Liver (tissue), 9 donors: ENCODE measurements around the gene SERPINA6. TPM values are rescaled to one million over a fixed set of nuclear protein-coding genes. Genes with fewer than 3 reads are reported as not detected.

Experiments used
- DNase-seq: peaks from one replicate; pipeline ENCODE4 v3.0.0-alpha.2; 2017; ENCODE audit warnings: low spot score
- H3K27ac ChIP-seq, 2 donors: one replicate each; pipeline ENCODE4 v1.7.0; 2013; ENCODE audit warnings: inconsistent platforms in 2 of 2, low read length in 2 of 2, control low read depth in 1 of 2, low read depth in 1 of 2, mild to moderate bottlenecking in 1 of 2
- H3K27me3 ChIP-seq, 4 donors: one replicate each; pipeline versions ENCODE4 v1.6.1 to v1.7.0; 2013; ENCODE audit warnings: low read length in 3 of 4, inconsistent platforms in 1 of 4, mild to moderate bottlenecking in 1 of 4, moderate library complexity in 1 of 4; ENCODE audit not compliant: control insufficient read depth in 4 of 4, insufficient read depth in 4 of 4
- H3K36me3 ChIP-seq, 4 donors: one replicate each; pipeline versions ENCODE4 v1.6.1 to v1.7.0; 2013; ENCODE audit warnings: low read length in 3 of 4, mild to moderate bottlenecking in 3 of 4, low read depth in 1 of 4, moderate library complexity in 1 of 4; ENCODE audit not compliant: control insufficient read depth in 4 of 4, insufficient read depth in 3 of 4
- H3K4me1 ChIP-seq, 4 donors: one replicate each; pipeline versions ENCODE4 v1.6.1 to v1.7.0; 2013; ENCODE audit warnings: low read length in 3 of 4, mild to moderate bottlenecking in 3 of 4, moderate library complexity in 1 of 4; ENCODE audit not compliant: control insufficient read depth in 4 of 4, insufficient read depth in 4 of 4
- H3K4me3 ChIP-seq, 3 donors: one replicate each; pipeline versions ENCODE4 v1.6.1 to v1.7.0; 2013; ENCODE audit warnings: low read length in 3 of 3, control low read depth in 1 of 3, low read depth in 1 of 3, mild to moderate bottlenecking in 1 of 3
- H3K9ac ChIP-seq, 2 donors: one replicate each; pipeline ENCODE4 v1.7.0; 2013; ENCODE audit warnings: low read length in 2 of 2, mild to moderate bottlenecking in 2 of 2, moderate library complexity in 2 of 2, control low read depth in 1 of 2, low read depth in 1 of 2
- H3K9me3 ChIP-seq, 4 donors: one replicate each; pipeline versions ENCODE4 v1.6.1 to v1.7.0; 2013; ENCODE audit warnings: low read length in 3 of 4; ENCODE audit not compliant: control insufficient read depth in 4 of 4
- ATF3 ChIP-seq: IDR thresholded peaks from 2 replicates; pipeline ENCODE4 v1.6.1; 2016; ENCODE audit warnings: antibody characterized with exemption
- CTCF ChIP-seq: fragments of 150-350 bp; IDR thresholded peaks from 2 replicates; pipeline ENCODE4 v1.5.1; 2017; ENCODE audit warnings: improper control_type of control experiment, low read depth, low read length; ENCODE audit not compliant: missing input control
- EGR1 ChIP-seq, 2 donors: IDR thresholded peaks; 2 replicates each; pipeline ENCODE4 v1.6.1; 2016 to 2018; ENCODE audit warnings: antibody characterized with exemption in 2 of 2, low read depth in 2 of 2
- FOXA1 ChIP-seq: IDR thresholded peaks from 2 replicates; pipeline ENCODE4 v1.6.1; 2016; ENCODE audit warnings: antibody characterized with exemption
- FOXA2 ChIP-seq: IDR thresholded peaks from 2 replicates; pipeline ENCODE4 v1.6.1; 2016; ENCODE audit warnings: antibody characterized with exemption
- GABPA ChIP-seq, 2 donors: IDR thresholded peaks in 1 of 2; conservative IDR thresholded peaks in 1 of 2; 2 replicates each; pipeline ENCODE4 v1.6.1; 2016; ENCODE audit warnings: antibody characterized with exemption in 2 of 2, mild to moderate bottlenecking in 1 of 2, moderate library complexity in 1 of 2
- HNF4A ChIP-seq, 2 donors: conservative IDR thresholded peaks; 2 replicates each; pipeline ENCODE4 v1.6.1; 2016; ENCODE audit warnings: antibody characterized with exemption in 2 of 2, mild to moderate bottlenecking in 2 of 2
- HNF4G ChIP-seq: IDR thresholded peaks from 2 replicates; pipeline ENCODE4 v1.6.1; 2016; ENCODE audit warnings: antibody characterized with exemption
- JUND ChIP-seq, 2 donors: IDR thresholded peaks; 2 replicates each; pipeline ENCODE4 v1.6.1; 2016; ENCODE audit warnings: antibody characterized with exemption in 2 of 2
- NR2F2 ChIP-seq: IDR thresholded peaks from 2 replicates; pipeline ENCODE4 v1.6.1; 2016; ENCODE audit warnings: antibody characterized with exemption
- RAD21 ChIP-seq, 2 donors: IDR thresholded peaks; 2 replicates each; pipeline ENCODE4 v1.6.1; 2016; ENCODE audit warnings: antibody characterized with exemption in 2 of 2, mild to moderate bottlenecking in 2 of 2
- RXRA ChIP-seq, 2 donors: IDR thresholded peaks; 2 replicates each; pipeline ENCODE4 v1.6.1; 2017 to 2018; ENCODE audit warnings: antibody characterized with exemption in 2 of 2, mild to moderate bottlenecking in 1 of 2
- SP1 ChIP-seq: IDR thresholded peaks from 2 replicates; pipeline ENCODE4 v1.6.1; 2018; ENCODE audit warnings: antibody characterized with exemption, mild to moderate bottlenecking
- TAF1 ChIP-seq: conservative IDR thresholded peaks from 2 replicates; pipeline ENCODE4 v1.6.1; 2016; ENCODE audit warnings: antibody characterized with exemption, mild to moderate bottlenecking
- YY1 ChIP-seq: IDR thresholded peaks from 2 replicates; pipeline ENCODE4 v1.6.1; 2016; ENCODE audit warnings: antibody characterized with exemption, mild to moderate bottlenecking
- ZBTB33 ChIP-seq: IDR thresholded peaks from 2 replicates; pipeline ENCODE4 v1.6.1; 2016; ENCODE audit warnings: antibody characterized with exemption
- WGBS: extraction: QIAGEN DNeasy Blood & Tissue Kit; methylation state at CpG from one replicate; pipeline ENCODE4 v1.1.7; 2013; 5-methylcytosine and 5-hydroxymethylcytosine counted together
- polyA plus RNA-seq, 2 donors: library from polyadenylated mRNA; stranded (reverse) in 1 of 2; unstranded in 1 of 2; fragments of 200-250 nt in 1 of 2; fragments of >200 nt in 1 of 2; fragmentation: Nextera tagmentation in 1 of 2; extraction: Ambion mirVana in 1 of 2; gene quantifications; one replicate each; pipeline versions ENCODE4 v1.2.1 to v1.2.3, GENCODE V29; 2013 to 2015
- total RNA-seq, 2 donors: library from RNA; depleted of rRNA; stranded (reverse); fragments of >200 nt; gene quantifications; one replicate each; pipeline ENCODE4 v1.2.3, GENCODE V29; 2014
- TF ChIP-seq, protein P1 (sequence below): IDR thresholded peaks from 2 replicates; pipeline ENCODE4 v1.6.1; 2016; ENCODE audit warnings: antibody characterized with exemption
- TF ChIP-seq, protein P2 (sequence below): IDR thresholded peaks from 2 replicates; pipeline ENCODE4 v1.6.1; 2016; ENCODE audit warnings: antibody characterized with exemption, mild to moderate bottlenecking
- donor health status: healthy.
- donor health status: healthy.
- donor health status: healthy.
- donor health status: healthy.
- donor health status: healthy.

Gene SERPINA6
- total and polyA plus RNA-seq, 4 donors = 188 to 357 (median 328) TPM

DNA sequence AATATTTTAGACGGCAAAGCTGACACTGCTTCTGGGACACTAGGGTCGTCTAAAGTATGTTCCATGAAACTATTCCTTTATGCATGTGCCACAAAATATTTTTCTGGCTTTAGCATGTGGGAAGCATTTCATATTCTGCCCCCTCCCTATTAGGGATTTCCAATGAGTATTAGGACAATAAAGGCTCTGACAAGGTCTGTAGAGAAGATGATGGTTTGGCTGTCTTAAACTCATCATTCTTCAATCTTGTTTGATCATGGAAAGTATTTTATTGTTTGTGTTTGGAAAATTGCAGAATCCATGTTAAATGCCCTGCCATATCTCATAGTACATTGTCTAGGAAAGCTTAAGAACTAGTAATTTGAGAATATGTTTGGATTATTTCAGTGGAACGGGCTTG is 42.5 kb upstream of the SERPINA6 start:
- Histone ChIP-seq H3K27me3 (no peaks in the 10 kb centered on the region), H3K27ac (no peak overlapping the region), H3K4me3 (no peak overlapping the region), H3K4me1 (peaks cover 0 to 4% (median 0%) of the 10 kb centered on the region in 4 donors), H3K36me3 (no peaks in the 10 kb centered on the region), H3K9ac (no peak overlapping the region), H3K9me3 (no peaks in the 10 kb centered on the region)
- TF ChIP-seq ATF3 (no peak), RXRA (IDR thresholded peaks at IDR 0.05) (no peak), JUND (IDR thresholded peaks at IDR 0.05) (no peak), FOXA1 (no peak), HNF4G (no peak), EGR1 (IDR thresholded peaks at IDR 0.05; ENCODE audit: low read depth in 2 of 2) (no peak), GABPA (IDR thresholded peaks at IDR 0.05 in 1 of 2, conservative IDR thresholded peaks at IDR 0.05 in 1 of 2) (no peak), CTCF (no peak), ZBTB33 (no peak), YY1 (no peak), TAF1 (no peak), FOXA2 (no peak), HNF4A (conservative IDR thresholded peaks at IDR 0.05) (no peak), NR2F2 (no peak), SP1 (no peak)
- TF ChIP-seq, protein P1, sequence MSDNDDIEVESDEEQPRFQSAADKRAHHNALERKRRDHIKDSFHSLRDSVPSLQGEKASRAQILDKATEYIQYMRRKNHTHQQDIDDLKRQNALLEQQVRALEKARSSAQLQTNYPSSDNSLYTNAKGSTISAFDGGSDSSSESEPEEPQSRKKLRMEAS = no peak
- TF ChIP-seq, protein P2, sequence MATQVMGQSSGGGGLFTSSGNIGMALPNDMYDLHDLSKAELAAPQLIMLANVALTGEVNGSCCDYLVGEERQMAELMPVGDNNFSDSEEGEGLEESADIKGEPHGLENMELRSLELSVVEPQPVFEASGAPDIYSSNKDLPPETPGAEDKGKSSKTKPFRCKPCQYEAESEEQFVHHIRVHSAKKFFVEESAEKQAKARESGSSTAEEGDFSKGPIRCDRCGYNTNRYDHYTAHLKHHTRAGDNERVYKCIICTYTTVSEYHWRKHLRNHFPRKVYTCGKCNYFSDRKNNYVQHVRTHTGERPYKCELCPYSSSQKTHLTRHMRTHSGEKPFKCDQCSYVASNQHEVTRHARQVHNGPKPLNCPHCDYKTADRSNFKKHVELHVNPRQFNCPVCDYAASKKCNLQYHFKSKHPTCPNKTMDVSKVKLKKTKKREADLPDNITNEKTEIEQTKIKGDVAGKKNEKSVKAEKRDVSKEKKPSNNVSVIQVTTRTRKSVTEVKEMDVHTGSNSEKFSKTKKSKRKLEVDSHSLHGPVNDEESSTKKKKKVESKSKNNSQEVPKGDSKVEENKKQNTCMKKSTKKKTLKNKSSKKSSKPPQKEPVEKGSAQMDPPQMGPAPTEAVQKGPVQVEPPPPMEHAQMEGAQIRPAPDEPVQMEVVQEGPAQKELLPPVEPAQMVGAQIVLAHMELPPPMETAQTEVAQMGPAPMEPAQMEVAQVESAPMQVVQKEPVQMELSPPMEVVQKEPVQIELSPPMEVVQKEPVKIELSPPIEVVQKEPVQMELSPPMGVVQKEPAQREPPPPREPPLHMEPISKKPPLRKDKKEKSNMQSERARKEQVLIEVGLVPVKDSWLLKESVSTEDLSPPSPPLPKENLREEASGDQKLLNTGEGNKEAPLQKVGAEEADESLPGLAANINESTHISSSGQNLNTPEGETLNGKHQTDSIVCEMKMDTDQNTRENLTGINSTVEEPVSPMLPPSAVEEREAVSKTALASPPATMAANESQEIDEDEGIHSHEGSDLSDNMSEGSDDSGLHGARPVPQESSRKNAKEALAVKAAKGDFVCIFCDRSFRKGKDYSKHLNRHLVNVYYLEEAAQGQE = no peak
- WGBS = 87% methylated on average over 3 of the region's 3 CpGs
- no peak for DNase-seq

DNA sequence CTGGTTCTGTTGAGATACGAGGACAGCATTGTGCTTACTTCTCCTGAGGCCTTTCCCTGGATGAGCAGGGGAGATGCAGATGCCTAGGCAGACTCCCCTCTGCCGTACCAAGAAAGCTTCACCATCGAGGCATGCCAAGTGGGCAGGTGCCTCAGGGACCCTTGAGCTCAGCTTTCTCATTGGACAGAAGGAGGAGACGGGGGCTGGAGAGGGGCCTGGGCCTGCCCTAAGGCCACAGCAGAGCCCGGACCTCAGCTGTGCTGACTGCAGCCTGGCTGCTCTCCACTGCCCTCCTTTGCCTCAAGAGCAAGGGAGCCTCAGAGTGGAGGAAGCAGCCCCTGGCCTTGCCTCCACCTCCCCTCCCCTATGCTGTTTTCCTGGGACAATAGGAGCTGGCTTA is 41.8 kb upstream of the SERPINA6 start:
- Histone ChIP-seq H3K9me3 (no peaks in the 10 kb centered on the region), H3K9ac (no peak overlapping the region), H3K4me1 (peaks cover 0 to 5% (median 0%) of the 10 kb centered on the region in 4 donors), H3K36me3 (no peaks in the 10 kb centered on the region), H3K4me3 (no peak overlapping the region), H3K27ac (no peak overlapping the region), H3K27me3 (no peaks in the 10 kb centered on the region)
- 79% methylated on average over 5 of the region's 5 CpGs for WGBS
- DNase-seq = no peak
- TF ChIP-seq ATF3 (no peak), HNF4G (no peak), JUND (IDR thresholded peaks at IDR 0.05) (no peak), YY1 (no peak), TAF1 (no peak), ZBTB33 (no peak), SP1 (no peak), FOXA2 (no peak), HNF4A (conservative IDR thresholded peaks at IDR 0.05) (no peak), RAD21 (IDR thresholded peaks at IDR 0.05) (no peak), EGR1 (IDR thresholded peaks at IDR 0.05; ENCODE audit: low read depth in 2 of 2) (no peak)
- TF ChIP-seq, protein P2 = no peak
